ENCODE measurements around the gene ZDHHC11B. TPM values are rescaled to one million over a fixed set of nuclear protein-coding genes. Genes with fewer than 3 reads are reported as not detected.
"Not testable (repeated sequence)": the region's sequence is repeated elsewhere in the genome, so short reads cannot be mapped to it uniquely, and the experiment has no call there.

ZDHHC11B gene
- total RNA-seq, 4 donors from 2014 or later, result 0.39 to 2.1 (median 1.5) TPM; not detected in 1

DNA sequence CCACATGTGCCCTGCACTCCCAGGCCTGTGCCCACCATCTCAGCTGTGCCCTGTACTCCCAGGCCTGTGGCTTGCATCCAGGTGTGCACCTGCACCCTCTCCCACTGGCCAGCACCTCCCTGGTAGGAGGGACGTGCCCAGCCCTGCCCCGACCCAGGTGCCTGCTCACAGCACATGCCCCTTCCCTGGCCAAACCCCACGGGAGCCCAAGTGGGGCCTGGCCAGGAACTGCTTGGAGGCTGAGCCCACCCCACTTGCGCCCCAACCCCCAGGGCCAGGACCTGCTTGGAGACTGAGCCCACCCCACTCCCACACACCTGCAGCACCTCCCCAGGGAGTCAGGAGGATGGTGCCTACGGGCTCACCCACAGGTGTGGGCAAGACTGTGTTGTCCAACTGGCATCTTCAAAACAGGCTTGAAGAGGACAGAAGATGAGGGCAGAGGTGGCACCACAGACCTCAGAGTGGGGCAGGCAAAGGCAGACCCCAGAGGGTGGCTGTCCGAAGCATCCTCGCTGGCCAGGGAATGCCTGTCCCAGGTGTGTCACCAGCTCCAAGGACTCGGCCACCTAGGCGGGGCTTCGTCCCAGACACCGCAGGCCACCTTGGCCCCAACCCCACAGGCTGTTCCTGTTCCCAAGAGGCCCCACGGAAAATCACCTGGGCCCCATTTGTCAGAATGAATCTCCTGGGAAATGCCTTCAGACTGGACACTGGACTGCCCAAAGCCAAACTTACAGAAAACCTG lies 10.8 kb downstream of the ZDHHC11B start:
- WGBS, 2 donors, result 80 to 89% methylated on average over 7 to 8 of the region's 12 CpGs
- no peaks in the 10 kb centered on the region for H3K9me3 ChIP-seq
- DNase-seq (ENCODE audit: low spot score in 2 of 2), result no peak
- TF ChIP-seq, protein P1, sequence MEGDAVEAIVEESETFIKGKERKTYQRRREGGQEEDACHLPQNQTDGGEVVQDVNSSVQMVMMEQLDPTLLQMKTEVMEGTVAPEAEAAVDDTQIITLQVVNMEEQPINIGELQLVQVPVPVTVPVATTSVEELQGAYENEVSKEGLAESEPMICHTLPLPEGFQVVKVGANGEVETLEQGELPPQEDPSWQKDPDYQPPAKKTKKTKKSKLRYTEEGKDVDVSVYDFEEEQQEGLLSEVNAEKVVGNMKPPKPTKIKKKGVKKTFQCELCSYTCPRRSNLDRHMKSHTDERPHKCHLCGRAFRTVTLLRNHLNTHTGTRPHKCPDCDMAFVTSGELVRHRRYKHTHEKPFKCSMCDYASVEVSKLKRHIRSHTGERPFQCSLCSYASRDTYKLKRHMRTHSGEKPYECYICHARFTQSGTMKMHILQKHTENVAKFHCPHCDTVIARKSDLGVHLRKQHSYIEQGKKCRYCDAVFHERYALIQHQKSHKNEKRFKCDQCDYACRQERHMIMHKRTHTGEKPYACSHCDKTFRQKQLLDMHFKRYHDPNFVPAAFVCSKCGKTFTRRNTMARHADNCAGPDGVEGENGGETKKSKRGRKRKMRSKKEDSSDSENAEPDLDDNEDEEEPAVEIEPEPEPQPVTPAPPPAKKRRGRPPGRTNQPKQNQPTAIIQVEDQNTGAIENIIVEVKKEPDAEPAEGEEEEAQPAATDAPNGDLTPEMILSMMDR (IDR thresholded peaks at IDR 0.05), result no peak
- TF ChIP-seq EP300 (IDR thresholded peaks at IDR 0.05), result no peak
- no peak for TF ChIP-seq POLR2A (IDR thresholded peaks at IDR 0.05)
- H3K4me3 ChIP-seq, result no peak overlapping the region
- no peaks in the 10 kb centered on the region for H3K27me3 ChIP-seq
- no peaks in the 10 kb centered on the region for H3K36me3 ChIP-seq
- H3K4me1 ChIP-seq, result no peaks in the 10 kb centered on the region
- no peak overlapping the region for H3K27ac ChIP-seq

DNA sequence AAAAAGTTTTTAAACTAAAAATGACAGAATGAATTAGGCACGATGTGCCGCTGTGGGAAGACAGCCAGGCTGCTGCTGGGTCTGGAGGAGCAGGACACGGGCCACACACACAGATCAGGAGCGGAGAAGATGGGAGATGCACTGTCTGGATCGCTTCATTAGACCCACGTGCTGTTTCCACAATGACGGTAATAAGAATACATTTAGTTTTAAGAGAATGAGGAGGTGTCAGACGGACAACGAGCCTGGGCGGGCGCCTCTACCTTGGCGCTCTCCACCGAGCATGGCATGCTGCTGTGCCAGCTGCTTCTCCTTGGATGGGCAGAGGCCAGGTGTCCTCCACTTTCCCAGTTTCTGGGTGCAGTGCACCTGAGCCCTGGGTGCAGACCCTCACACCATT lies 11.6 kb downstream of the ZDHHC11B start:
- WGBS, 2 donors, result 77 to 84% methylated on average over 13 of the region's 13 CpGs
- H3K36me3 ChIP-seq; H3K27ac ChIP-seq; H3K27me3 ChIP-seq; H3K9me3 ChIP-seq; H3K4me1 ChIP-seq; H3K4me3 ChIP-seq; DNase-seq (ENCODE audit: low spot score in 2 of 2): not testable (repeated sequence)

DNA sequence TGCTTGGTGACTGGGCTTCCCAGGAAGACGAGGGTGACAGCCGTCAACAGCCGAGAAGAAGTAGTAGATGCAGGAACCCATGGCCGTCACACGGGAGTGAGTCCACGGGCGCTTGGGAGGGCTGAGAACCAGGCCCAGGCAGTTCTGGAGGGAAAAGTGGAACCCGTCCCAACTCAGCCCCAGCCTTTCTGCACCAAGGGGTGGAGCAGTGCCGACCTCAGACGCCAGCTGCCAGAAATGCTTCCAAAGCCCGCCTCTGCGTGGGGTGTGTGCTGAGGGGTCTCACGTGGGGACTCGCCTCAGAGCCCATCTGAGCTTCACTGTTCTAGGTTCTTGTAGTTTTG lies 12.0 kb downstream of the ZDHHC11B start:
- not testable (repeated sequence) for H3K36me3 ChIP-seq; H3K27ac ChIP-seq; H3K4me1 ChIP-seq; H3K27me3 ChIP-seq; H3K9me3 ChIP-seq; DNase-seq (ENCODE audit: low spot score in 2 of 2); H3K4me3 ChIP-seq
- WGBS, 2 donors, result 62 to 79% methylated on average over 6 of the region's 14 CpGs

- H3K9me3 ChIP-seq; H3K4me3 ChIP-seq; DNase-seq (ENCODE audit: low spot score in 2 of 2); H3K4me1 ChIP-seq; H3K36me3 ChIP-seq; H3K27ac ChIP-seq; H3K27me3 ChIP-seq: not testable (repeated sequence)
- 75 to 86% methylated on average over 5 to 16 of the region's 31 CpGs for WGBS, 2 donors
These were observed 12.5 kb downstream of the ZDHHC11B start for GRCh38 chr5:771841-772546.

DNA sequence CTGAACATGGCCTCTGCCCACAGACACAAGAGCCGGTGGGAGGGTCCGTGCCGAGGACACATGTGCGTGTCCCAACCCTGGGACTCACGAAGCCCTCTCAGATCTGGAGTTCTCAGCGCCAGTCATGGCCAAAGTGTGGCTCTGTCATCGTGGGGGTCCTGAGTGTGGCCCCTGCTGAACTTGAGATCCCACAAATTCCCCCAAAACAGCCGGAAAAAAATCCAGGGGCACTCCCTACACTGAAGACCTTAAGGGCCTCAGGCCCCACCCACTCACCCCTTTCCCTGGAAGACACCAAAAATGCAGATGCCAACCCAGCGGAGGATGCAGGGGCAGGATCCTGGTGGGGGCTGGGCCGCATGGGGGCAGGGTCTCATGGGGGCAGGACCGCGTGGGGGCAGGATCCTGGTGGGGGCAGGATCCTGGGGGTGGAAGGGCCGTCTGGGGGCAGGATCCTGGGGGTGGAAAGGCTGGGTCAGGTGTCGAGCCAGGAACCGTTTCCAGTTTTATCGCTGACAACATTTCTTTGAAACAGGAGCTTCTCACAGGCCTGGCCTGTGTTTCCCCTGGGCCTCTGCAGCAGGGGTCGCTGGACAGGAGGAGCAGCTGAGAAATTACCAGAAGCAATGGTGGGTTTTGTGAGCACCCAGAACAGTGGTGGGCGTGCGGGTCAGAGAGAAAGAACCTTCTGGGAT lies 13.3 kb downstream of the ZDHHC11B start:
- H3K9me3 ChIP-seq; DNase-seq (ENCODE audit: low spot score in 2 of 2); H3K36me3 ChIP-seq; H3K27me3 ChIP-seq; H3K4me1 ChIP-seq; H3K4me3 ChIP-seq; H3K27ac ChIP-seq: not testable (repeated sequence)
- WGBS, 2 donors, result 69 to 75% methylated on average over 16 to 17 of the region's 19 CpGs

GRCh38 chr5:770585-770984 lies 13.9 kb downstream of the ZDHHC11B start:
- not testable (repeated sequence) for DNase-seq (ENCODE audit: low spot score in 2 of 2); H3K4me3 ChIP-seq; H3K4me1 ChIP-seq; H3K27me3 ChIP-seq; H3K9me3 ChIP-seq; H3K27ac ChIP-seq
- WGBS, 2 donors, result 92 to 94% methylated on average over 6 to 9 of the region's 10 CpGs
- H3K36me3 ChIP-seq, result peaks cover 0 to 11% (median 0%) of the 10 kb centered on the region in 3 donors

DNA sequence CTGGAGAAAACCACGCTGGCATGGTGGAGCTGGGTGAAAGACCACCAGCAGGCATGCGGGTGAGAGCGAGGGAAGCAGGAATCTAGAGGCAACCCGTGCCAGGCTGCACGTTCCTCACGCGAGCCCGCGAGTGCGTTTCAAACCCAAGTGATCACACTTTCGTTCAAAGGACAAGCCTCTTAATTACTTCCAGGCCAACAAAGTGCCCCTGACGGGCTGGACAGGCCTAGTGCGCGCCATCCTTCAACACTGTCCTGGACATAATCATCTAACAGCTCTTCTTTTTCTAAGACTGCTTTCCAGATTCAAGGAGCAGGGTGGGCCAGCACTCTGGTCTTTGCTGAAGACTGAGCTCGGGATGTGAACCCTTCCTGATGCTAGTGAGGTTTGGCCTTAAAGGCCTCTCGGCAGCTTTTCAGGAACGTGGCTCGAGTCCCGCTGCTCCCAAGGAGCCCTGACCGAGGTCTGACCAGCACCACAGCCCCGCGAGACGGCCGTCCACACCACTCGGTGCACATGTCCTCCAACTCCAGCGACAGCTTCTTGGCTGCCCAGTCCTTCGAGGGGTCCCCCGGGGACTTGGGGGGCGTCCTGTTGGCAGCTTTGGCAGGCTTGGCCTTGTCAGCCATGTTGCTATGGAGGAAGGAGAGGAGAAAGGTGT lies 14.9 kb downstream of the ZDHHC11B start:
- not testable (repeated sequence) for DNase-seq (ENCODE audit: low spot score in 2 of 2); H3K4me3 ChIP-seq; H3K27ac ChIP-seq; H3K9me3 ChIP-seq; H3K27me3 ChIP-seq; H3K4me1 ChIP-seq
- 81 to 82% methylated on average over 26 to 29 of the region's 29 CpGs for WGBS, 2 donors
- H3K36me3 ChIP-seq, result peaks cover 0 to 12% (median 0%) of the 10 kb centered on the region in 3 donors

All from tibial nerve (tissue), 4 donors.